Activated CD4-positive, alpha-beta memory T cell treated with anti-CD3 and anti-CD28 coated beads for 36 hours (primary cell): ENCODE measurements around the gene OR1J1. TPM values are rescaled to one million over a fixed set of nuclear protein-coding genes. Genes with fewer than 3 reads are reported as not detected.

Experiments used
- CTCF ChIA-PET: fragments of 350-600 bp; sonication (Branson Sonifier 250); formaldehyde crosslinking; loops from one replicate; lab custom pipeline; 2021; ENCODE audit warnings: antibody characterized with exemption, inconsistent platforms; lab: Charles Lee
- POLR2A ChIA-PET: fragments of 350-600 bp; sonication (Branson Sonifier 250); formaldehyde crosslinking; loops from one replicate; lab custom pipeline; 2021; ENCODE audit warnings: antibody characterized with exemption; lab: Charles Lee
- DNase-seq: peaks from one replicate; pipeline ENCODE4 v3.0.0-alpha.2; 2020
- H3K27ac Mint-ChIP-seq: one replicate; pipeline ENCODE4 v1.8.0; 2021; ENCODE audit warnings: mixed read lengths
- H3K27me3 Mint-ChIP-seq: one replicate; pipeline ENCODE4 v1.8.0; 2021; ENCODE audit warnings: mixed read lengths
- H3K36me3 Mint-ChIP-seq: one replicate; pipeline ENCODE4 v1.8.0; 2021; ENCODE audit warnings: mixed read lengths
- H3K4me1 Mint-ChIP-seq: one replicate; pipeline ENCODE4 v1.8.0; 2021; ENCODE audit warnings: low read depth, mixed read lengths
- H3K4me3 Mint-ChIP-seq: one replicate; pipeline ENCODE4 v1.8.0; 2021; ENCODE audit warnings: mild to moderate bottlenecking, mixed read lengths
- H3K9me3 Mint-ChIP-seq: one replicate; pipeline ENCODE4 v1.8.0; 2021; ENCODE audit warnings: mixed read lengths
- intact Hi-C: fragments of 100-400 bp; cut with micrococcal nuclease; formaldehyde crosslinking; loops from one replicate; pipeline ENCODE4 v1.15.1; 2023
- total RNA-seq, 2 experiments: library from RNA; stranded (reverse); gene quantifications; one replicate each; pipeline ENCODE4 v1.2.3, GENCODE V29; 2021

The OR1J1 gene
- total RNA-seq, result not detected

- Mint-ChIP-seq H3K27me3 (peaks cover 25% of the 10 kb centered on the region), H3K27ac (no peak within 1 kb of the TSS), H3K4me3 (no peak within 1 kb of the TSS), H3K36me3 (no peaks in the 10 kb centered on the region), H3K4me1 (no peaks in the 10 kb centered on the region), H3K9me3 (no peaks in the 10 kb centered on the region)
- POLR2A ChIA-PET, result no interaction called here
- no peak for DNase-seq
- CTCF ChIA-PET, result interaction anchor here (1.1 to 1.2 kb wide), 2 partner anchors 21 to 333 kb away, joined by 3 to 5 read pairs; no protein-coding TSS in a partner anchor
- intact Hi-C loops, result no loop called here
Observed at GRCh38 chr9:122477826-122478225, at the start of gene OR1J1. TSS of gene OR1J1 (minus strand) at chr9:122477926. CDS start at chr9:122477926, 0 bp downstream.

GRCh38 chr9:122527193-122527592, 49.5 kb upstream of the OR1J1 start, which contains the start of gene OR1N1:
TSS of gene OR1N1 (minus strand) at chr9:122527293. CDS start at chr9:122527293, 0 bp downstream.
- no peaks in the 10 kb centered on the region for H3K36me3 Mint-ChIP-seq

GRCh38 chr9:122526602-122527001, 48.9 kb upstream of the OR1J1 start:
- no peaks in the 10 kb centered on the region for H3K36me3 Mint-ChIP-seq
- intact Hi-C loops, result no loop called here
- CTCF ChIA-PET, result no interaction called here
- no peak overlapping the region for H3K4me3 Mint-ChIP-seq
- POLR2A ChIA-PET, result no interaction called here
- no peaks in the 10 kb centered on the region for H3K4me1 Mint-ChIP-seq
- peak; percentile 10 for DNase-seq
- H3K27ac Mint-ChIP-seq, result no peak overlapping the region
- no peaks in the 10 kb centered on the region for H3K9me3 Mint-ChIP-seq
- H3K27me3 Mint-ChIP-seq, result peaks cover 19% of the 10 kb centered on the region

More at GRCh38 chr9:122527193-122527592, 49.5 kb upstream of the OR1J1 start, which contains the start of gene OR1N1:
- Mint-ChIP-seq H3K27me3 (peaks cover 17% of the 10 kb centered on the region), H3K4me1 (no peaks in the 10 kb centered on the region), H3K9me3 (no peaks in the 10 kb centered on the region), H3K4me3 (no peak within 1 kb of the TSS), H3K27ac (no peak within 1 kb of the TSS)
- ChIA-PET POLR2A (no interaction called here), CTCF (no interaction called here)
- DNase-seq, result no peak
- intact Hi-C loops, result no loop called here

- no peak overlapping the region for H3K27ac Mint-ChIP-seq
- H3K4me3 Mint-ChIP-seq, result no peak overlapping the region
- CTCF ChIA-PET, result interaction anchor here (1.4 kb wide), 1 partner anchor 21 kb away, joined by 3 read pairs; no protein-coding TSS in a partner anchor
- H3K9me3 Mint-ChIP-seq, result no peaks in the 10 kb centered on the region
- POLR2A ChIA-PET, result no interaction called here
- H3K27me3 Mint-ChIP-seq, result peaks cover 21% of the 10 kb centered on the region
- no peak for DNase-seq
- no peaks in the 10 kb centered on the region for H3K4me1 Mint-ChIP-seq
- H3K36me3 Mint-ChIP-seq, result no peaks in the 10 kb centered on the region
- intact Hi-C loops, result no loop called here
Observed at GRCh38 chr9:122519376-122519775, 41.6 kb upstream of the OR1J1 start.

- Mint-ChIP-seq H3K4me3 (no peak within 1 kb of the TSS), H3K4me1 (no peaks in the 10 kb centered on the region)
- POLR2A ChIA-PET, result no interaction called here
Observed at GRCh38 chr9:122518841-122519240, 41.1 kb upstream of the OR1J1 start, which contains the start of gene OR1J4. TSS of gene OR1J4 (plus strand) at chr9:122519141. CDS start at chr9:122519141, 0 bp downstream.

GRCh38 chr9:122518226-122518625, 40.5 kb upstream of the OR1J1 start:
- no peaks in the 10 kb centered on the region for H3K4me1 Mint-ChIP-seq
- H3K9me3 Mint-ChIP-seq, result no peaks in the 10 kb centered on the region
- H3K27me3 Mint-ChIP-seq, result peaks cover 21% of the 10 kb centered on the region
- ChIA-PET CTCF (interaction anchor here (0.6 to 1.4 kb wide), 2 partner anchors 19 to 100 kb away, joined by 3 read pairs; no protein-coding TSS in a partner anchor), POLR2A (no interaction called here)
- no peak overlapping the region for H3K27ac Mint-ChIP-seq
- DNase-seq, result no peak
- no peak overlapping the region for H3K4me3 Mint-ChIP-seq
- no peaks in the 10 kb centered on the region for H3K36me3 Mint-ChIP-seq
- intact Hi-C loops, result no loop called here

More at GRCh38 chr9:122518841-122519240, 41.1 kb upstream of the OR1J1 start, which contains the start of gene OR1J4:
- Mint-ChIP-seq H3K27me3 (peaks cover 22% of the 10 kb centered on the region), H3K36me3 (no peaks in the 10 kb centered on the region), H3K27ac (no peak within 1 kb of the TSS), H3K9me3 (no peaks in the 10 kb centered on the region)
- CTCF ChIA-PET, result interaction anchor here (1.4 kb wide), 1 partner anchor 20 kb away, joined by 3 read pairs; no protein-coding TSS in a partner anchor
- DNase-seq, result no peak
- intact Hi-C loops, result no loop called here

GRCh38 chr9:122510502-122510901, 32.8 kb upstream of the OR1J1 start, which contains the start of gene OR1J2:
TSS of gene OR1J2 (plus strand) at chr9:122510802. CDS start at chr9:122510802, 0 bp downstream.
- no peak within 1 kb of the TSS for H3K4me3 Mint-ChIP-seq
- no peak for DNase-seq
- ChIA-PET POLR2A (no interaction called here), CTCF (interaction anchor here (1.4 kb wide), 1 partner anchor 12 kb away, joined by 4 read pairs; no protein-coding TSS in a partner anchor)
- no peak within 1 kb of the TSS for H3K27ac Mint-ChIP-seq
- H3K36me3 Mint-ChIP-seq, result no peaks in the 10 kb centered on the region
- no peaks in the 10 kb centered on the region for H3K9me3 Mint-ChIP-seq
- intact Hi-C loops, result no loop called here
- H3K4me1 Mint-ChIP-seq, result no peaks in the 10 kb centered on the region
- H3K27me3 Mint-ChIP-seq, result peaks cover 12% of the 10 kb centered on the region

GRCh38 chr9:122506964-122507363, 29.2 kb upstream of the OR1J1 start:
- ChIA-PET CTCF (no interaction called here), POLR2A (no interaction called here)
- no peaks in the 10 kb centered on the region for H3K36me3 Mint-ChIP-seq

GRCh38 chr9:122498883-122499288, 21.2 kb upstream of the OR1J1 start:
- peak; percentile 17 for DNase-seq
- no peaks in the 10 kb centered on the region for H3K4me1 Mint-ChIP-seq
- no peak overlapping the region for H3K27ac Mint-ChIP-seq
- peaks cover 36% of the 10 kb centered on the region for H3K27me3 Mint-ChIP-seq
- peaks cover 11% of the 10 kb centered on the region for H3K9me3 Mint-ChIP-seq
- ChIA-PET POLR2A (no interaction called here), CTCF (interaction anchor here (0.5 to 3.7 kb wide), 34 partner anchors 9 to 851 kb away, joined by 3 to 61 read pairs (median 3); partner anchors contain the start of genes OR1J1, OR1J2, OR1J4 and PDCL)
- no peak overlapping the region for H3K4me3 Mint-ChIP-seq
- intact Hi-C loops, result loop anchor here (1.0 kb wide), 1 partner anchor 311 kb away; no protein-coding TSS in a partner anchor
- no peaks in the 10 kb centered on the region for H3K36me3 Mint-ChIP-seq

More at GRCh38 chr9:122506964-122507363, 29.2 kb upstream of the OR1J1 start:
- no peak for DNase-seq
- no peaks in the 10 kb centered on the region for H3K4me1 Mint-ChIP-seq
- no peak overlapping the region for H3K4me3 Mint-ChIP-seq
- H3K27ac Mint-ChIP-seq, result no peak overlapping the region
- intact Hi-C loops, result no loop called here
- peaks cover 9% of the 10 kb centered on the region for H3K27me3 Mint-ChIP-seq
- no peaks in the 10 kb centered on the region for H3K9me3 Mint-ChIP-seq

GRCh38 chr9:122479062-122479461, 1.3 kb upstream of the OR1J1 start:
- ChIA-PET CTCF (interaction anchor here (1.2 kb wide), 1 partner anchor 332 kb away, joined by 4 read pairs; no protein-coding TSS in a partner anchor), POLR2A (no interaction called here)
- peaks cover 25% of the 10 kb centered on the region for H3K27me3 Mint-ChIP-seq
- no peaks in the 10 kb centered on the region for H3K9me3 Mint-ChIP-seq
- no peak for DNase-seq
- intact Hi-C loops, result no loop called here
- no peak overlapping the region for H3K4me3 Mint-ChIP-seq
- H3K4me1 Mint-ChIP-seq, result no peaks in the 10 kb centered on the region
- H3K36me3 Mint-ChIP-seq, result no peaks in the 10 kb centered on the region
- no peak overlapping the region for H3K27ac Mint-ChIP-seq

GRCh38 chr9:122477346-122477745, 380 bp downstream of the OR1J1 start:
- POLR2A ChIA-PET, result no interaction called here
- no peaks in the 10 kb centered on the region for H3K4me1 Mint-ChIP-seq
- DNase-seq, result peak; percentile 14
- CTCF ChIA-PET, result interaction anchor here (1.1 to 1.2 kb wide), 2 partner anchors 21 to 333 kb away, joined by 3 to 5 read pairs; no protein-coding TSS in a partner anchor
- H3K4me3 Mint-ChIP-seq, result no peak overlapping the region
- peaks cover 25% of the 10 kb centered on the region for H3K27me3 Mint-ChIP-seq
- intact Hi-C loops, result no loop called here
- no peaks in the 10 kb centered on the region for H3K9me3 Mint-ChIP-seq
- no peaks in the 10 kb centered on the region for H3K36me3 Mint-ChIP-seq
- H3K27ac Mint-ChIP-seq, result no peak overlapping the region

- Mint-ChIP-seq H3K27me3 (peaks cover 21% of the 10 kb centered on the region), H3K4me3 (no peak overlapping the region), H3K27ac (no peak overlapping the region), H3K4me1 (no peaks in the 10 kb centered on the region), H3K36me3 (no peaks in the 10 kb centered on the region), H3K9me3 (no peaks in the 10 kb centered on the region)
- ChIA-PET POLR2A (interaction anchor here (0.5 kb wide), 1 partner anchor 312 kb away, joined by 4 read pairs; no protein-coding TSS in a partner anchor), CTCF (interaction anchor here (0.7 to 1.7 kb wide), 3 partner anchors 23 to 335 kb away, joined by 3 to 7 read pairs (median 7); partner anchors contain the start of gene LHX6)
- no peak for DNase-seq
- intact Hi-C loops, result no loop called here
Observed at GRCh38 chr9:122475717-122476116, 2.0 kb downstream of the OR1J1 start.
